HG03565 (cell line): ENCODE results near the gene DCTPP1.

Experiments used
- ATAC-seq: cut with Tn5 transposase; IDR thresholded peaks from one replicate; pipeline ENCODE4 v1.9.1; 2021; ENCODE audit warnings: mild to moderate bottlenecking, moderate library complexity; ENCODE audit not compliant: unreplicated experiment

The DCTPP1 gene

DNA sequence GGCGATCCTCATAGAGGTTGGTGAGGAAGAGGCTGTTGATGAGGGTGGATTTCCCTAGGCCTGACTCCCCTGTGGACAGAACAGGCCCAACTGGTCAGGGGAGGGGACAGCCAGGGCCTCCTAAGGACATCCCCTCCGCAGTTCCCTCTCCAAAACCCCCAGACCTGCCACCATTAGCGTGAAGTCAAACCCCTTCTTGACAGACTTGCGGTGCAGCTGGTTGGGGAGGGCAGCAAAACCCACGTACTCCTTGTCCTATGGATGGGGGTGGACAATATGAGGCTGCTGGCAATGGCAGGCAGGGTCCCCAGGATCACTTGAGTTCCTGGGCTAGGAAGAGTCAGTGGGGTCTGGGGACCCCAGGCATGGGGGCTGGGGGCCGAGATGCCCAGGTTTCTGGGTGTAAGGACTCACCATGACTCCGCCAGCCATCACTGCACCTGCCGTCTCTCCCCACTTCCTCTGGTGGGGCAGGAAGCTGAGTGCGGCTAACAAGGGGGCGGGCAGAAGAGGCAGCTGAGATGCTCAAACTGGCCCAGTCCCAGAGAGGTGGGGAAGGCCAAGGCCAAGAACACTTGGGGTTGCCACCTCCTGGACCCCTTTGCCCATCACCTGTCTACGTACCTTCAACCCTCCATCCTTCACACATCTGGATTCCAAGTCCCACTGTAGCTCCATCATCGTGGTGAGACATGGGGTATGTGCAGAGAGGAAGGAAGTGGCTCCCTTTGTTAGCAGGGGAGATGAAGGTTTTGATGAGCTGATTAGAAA lies 47.5 kb downstream of the DCTPP1 start, which contains the start of gene SEPTIN1:
Gene SEPTIN1 (minus strand): TSS at position 451 of the 771 bp plus-strand sequence. CDS start 19 bp downstream, at position 432.
- no peak for ATAC-seq

DNA sequence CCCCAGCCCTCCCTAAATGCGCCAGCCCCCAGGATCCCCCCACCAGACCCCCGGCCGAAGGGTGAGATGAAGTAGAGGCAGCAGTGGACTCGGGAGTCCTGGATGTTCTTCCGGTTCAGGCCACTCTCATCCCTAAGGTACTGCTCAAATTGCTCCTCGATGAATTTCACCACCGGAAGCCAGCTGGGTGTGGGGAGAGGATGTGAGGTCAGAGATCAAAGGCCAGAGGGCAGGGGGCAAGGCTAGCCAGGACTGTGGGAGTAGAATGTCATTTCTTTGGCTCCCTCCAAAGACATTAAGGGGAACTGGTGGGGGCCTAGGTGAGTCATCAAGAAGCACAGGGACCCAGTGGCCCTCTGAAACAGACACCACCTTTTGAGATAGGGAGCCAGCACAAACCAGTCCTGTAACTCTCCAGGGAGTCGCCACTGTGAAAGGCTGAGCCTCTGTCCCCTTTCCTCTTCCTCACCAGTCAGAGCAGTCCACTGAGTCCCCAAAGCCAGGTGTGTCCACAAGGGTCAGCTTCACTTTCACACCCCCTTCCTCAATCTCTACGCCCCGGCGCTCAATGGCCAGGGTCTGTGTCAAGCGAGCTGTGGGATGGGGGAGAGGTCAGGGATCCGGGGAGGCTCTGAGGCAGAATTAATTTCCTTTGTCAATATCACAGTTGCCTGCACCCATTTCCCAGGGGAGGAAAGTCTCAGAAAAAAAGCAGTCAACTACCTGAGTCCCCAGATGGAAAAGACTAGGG lies 48.4 kb downstream of the DCTPP1 start:
- ATAC-seq, result no peak

DNA sequence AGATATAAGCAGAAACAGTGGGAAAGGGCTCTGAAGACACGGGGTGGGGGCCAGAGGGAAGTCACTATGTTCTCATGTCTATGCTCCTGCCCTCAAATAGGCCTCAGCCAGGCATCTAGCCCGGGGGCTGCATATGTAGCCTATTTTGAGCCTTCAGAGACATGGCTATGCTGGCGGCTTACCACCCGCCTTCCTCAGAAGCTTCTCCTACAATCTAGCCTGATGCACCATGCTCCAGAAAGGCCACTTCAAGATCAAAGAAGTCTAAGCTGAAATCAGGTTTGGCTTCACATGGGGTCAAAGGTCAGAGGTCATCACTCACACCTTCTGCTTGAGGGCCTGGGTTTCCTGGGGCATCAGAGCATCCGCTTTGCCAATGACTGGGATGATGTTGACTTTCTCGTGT lies 49.0 kb downstream of the DCTPP1 start:
- ATAC-seq, result no peak

DNA sequence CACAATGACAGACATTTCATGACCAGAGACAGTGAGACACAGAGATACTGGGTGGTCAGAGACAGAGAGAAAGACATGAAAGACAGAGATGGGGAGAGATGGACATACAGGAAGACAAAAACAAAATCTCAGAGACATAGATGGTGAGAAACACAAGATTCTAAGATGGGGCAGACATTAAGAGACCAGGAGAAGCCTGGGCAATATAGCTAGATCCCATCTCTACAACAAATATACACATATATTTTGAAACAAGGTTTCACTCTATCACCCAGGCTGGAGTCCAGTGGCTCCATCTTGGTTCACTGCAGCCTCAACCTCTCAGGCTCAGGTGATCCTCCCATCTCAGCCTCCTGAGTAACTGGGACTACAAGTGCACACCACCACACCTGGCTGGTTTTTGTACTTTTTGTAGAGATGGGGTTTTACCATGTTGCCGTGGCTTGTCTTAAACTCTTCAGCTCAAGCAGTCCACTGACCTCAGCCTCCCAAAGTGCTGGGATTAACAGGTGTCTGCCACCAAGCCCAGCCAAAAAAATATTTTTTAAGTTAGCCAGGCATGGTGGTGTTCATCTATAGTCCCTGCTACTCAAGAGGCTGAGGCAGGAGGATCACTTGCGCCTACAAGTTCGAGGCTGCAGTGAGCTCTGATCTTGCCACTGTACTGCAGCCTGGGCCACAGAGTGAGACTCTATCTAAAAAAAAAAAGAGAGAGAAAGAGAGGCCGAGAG lies 49.6 kb downstream of the DCTPP1 start:
- no peak for ATAC-seq

DNA sequence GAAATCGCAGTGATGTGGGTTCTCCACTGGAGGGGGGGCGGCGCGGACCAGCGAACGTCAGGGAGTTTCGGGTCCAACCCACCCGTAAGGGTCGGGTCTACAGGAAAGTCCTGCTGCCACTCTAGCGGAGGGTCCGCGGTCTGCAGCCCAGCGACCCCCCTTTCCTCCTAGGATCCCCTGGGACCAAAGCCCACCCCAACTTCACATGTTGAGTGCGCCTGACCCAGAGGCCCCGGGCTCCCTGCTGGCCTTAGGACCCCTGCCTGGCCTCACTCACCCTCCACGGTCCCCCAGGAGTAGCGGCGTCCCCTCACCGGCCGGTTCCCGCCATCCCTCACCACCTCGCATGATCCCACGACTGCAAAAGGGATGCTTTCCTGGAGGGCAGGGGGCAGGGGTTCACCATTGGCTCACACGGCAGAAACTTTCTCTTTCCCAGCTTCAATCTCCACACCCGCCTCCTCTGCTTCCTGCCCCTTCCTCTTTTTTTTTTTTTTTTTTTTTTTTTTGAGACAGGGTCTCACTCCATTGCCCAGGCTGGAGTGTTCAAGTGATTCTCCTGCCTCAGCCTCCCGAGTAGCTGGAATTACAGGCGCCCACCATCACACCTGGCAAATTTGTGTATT lies 50.6 kb downstream of the DCTPP1 start:
- ATAC-seq, result no peak

DNA sequence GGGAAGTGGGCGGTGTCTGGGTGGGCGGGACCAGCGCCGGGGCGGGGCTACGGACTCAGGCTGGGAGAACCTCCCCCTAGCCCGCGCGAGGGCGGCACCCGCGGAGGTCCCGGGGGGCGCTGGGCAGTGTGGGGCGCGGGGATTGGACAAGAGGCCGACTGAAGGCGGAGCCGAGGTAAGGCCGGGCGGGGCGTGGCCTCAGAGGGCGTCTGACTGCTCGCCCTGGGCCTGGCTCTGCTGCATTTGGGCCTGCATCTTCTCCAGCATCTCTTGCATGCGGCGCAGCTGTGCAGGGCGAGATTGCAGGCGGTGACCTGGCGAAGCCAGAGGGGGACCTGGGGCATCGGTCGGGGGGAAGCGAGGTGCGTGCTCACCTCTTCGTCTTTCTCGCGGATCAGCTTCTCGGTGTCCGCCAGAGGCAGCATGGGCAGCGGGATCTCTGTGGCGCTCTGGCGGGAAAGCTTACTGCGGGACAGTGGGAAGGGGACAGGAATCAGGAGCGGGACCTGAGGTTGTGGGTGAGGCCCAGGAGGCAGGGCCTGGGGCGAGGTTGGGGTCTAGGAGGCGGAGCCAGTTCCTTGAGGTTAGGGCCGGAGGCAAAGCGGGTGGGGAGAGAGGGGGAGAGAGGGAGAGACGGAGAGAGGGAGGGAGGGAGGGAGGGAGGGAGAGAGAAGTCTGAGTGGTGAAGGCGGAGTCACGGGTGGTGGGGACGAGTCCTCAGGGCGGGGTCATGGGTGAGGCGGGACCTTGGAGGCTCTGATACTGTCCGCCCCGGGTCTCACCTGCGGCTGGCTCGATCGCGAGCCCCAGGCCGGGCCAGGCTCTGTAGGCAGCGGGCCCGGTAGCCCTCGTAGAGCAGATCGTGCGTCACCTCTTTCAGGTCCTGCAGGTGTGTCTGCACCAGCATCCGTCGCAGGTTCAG lies 51.3 kb downstream of the DCTPP1 start:
- ATAC-seq, result peak; percentile 80

DNA sequence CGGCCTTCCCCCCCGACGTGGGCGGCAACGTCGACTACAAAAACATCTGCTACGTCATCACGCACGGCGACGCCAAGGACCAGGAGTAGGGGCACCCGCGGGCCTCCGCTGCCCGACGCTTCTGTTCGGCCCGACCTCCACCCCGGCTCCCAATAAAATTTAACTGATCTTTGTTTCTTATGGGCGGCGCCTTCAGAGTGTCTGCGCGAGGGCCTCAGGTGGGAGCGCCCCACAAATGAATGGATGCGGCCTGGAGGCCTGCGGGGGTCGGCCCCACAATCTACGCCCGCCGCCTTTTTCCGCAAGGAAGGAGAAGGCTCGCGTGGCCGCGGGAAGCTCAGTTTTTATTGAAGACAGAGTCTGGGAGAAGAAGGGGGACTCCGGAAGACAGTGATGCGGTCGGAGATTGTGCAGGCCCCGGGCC lies 52.0 kb downstream of the DCTPP1 start:
- peak; percentile 24 for ATAC-seq

DNA sequence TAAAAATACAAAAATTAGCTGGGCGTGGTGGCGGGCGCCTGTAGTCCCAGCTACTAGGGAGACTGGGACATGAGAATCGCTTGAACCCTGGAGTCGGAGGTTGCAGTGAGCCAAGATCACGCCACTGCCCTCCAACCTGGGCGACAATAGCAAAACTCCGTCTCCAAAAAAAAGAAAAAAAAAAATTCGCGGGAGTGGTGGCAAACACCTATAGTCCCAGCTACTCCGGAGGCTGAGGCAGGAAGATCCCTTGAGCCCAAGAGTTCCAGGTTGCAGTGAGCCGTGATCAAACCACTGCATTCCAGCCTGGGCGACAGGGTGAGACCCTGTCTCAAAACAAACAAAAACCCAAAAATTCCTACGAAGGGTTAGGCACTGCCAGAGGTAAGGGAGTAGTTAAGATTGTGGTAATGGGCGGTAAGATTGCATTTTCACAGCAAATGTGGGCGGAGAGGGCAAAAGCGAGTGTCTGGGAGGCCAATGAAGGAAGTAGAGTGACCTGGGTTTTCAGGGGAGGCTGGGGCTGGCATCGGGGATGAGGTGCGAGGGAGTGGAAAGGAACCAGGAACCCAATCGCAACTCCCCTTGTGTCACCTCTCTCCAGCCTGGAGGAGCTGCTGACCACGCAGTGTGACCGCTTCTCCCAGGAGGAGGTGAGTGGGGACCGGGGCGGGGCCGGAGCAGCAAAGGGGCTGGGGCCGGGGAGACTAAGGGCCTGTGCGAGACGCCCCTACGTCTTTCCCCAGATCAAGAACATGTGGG lies 52.6 kb downstream of the DCTPP1 start:
- no peak for ATAC-seq

DNA sequence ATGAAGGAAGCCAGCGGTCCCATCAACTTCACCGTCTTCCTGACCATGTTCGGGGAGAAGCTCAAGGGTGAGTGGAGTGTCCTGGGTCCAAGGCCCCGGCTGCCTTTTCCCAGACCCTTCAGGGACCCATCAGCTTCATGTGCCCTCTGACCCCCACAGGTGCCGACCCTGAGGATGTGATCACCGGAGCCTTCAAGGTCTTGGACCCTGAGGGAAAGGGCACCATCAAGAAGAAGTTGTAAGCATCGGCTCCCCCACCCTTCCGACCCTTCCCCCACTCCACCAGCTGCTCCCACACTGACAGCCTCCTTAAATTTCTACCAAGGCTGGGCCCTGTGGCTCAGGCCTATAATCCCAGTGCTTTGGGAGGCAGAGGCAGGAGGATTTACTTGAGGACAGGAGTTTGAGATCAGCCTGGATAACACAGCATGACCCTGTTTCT lies 53.3 kb downstream of the DCTPP1 start:
- ATAC-seq, result no peak

DNA sequence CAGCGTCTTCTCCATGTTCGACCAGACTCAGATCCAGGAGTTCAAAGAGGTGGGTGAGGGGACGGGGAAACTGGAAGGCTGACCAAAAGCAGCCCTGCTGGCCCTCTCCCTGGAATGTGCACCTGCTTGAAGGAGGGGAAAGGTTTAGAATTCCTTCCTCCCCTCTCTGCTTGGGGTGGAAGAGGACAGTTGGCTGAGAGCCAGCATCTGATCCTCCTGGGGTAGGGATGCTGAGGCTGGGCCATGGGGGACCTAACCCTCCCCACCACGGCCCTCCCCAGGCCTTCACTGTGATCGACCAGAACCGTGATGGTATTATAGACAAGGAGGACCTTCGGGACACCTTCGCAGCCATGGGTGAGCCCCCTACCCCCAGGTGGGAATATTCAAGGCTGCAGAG lies 54.0 kb downstream of the DCTPP1 start:
- ATAC-seq, result no peak

DNA sequence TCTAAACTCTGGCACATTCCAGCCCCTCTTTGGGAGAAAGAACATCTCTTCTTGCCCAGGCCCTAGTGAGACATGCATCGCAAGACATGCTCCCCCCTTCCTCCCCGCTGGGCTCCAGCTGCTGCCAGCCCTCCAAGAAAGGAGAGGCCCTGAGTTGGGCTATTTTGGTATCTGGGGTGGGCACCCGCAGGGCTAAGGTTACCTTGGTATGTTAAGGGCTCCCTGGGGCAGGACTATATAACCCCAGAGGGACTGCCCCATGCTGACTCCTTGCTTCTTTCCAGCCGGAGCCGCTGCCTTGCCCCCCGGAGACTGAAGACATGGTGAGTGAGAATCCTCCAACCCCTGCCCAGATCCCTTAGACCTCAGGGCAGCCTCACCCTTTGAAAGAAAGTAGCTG lies 55.3 kb downstream of the DCTPP1 start, which contains the start of gene MYL11:
Gene MYL11 (plus strand): TSS at position 265 of the 400 bp plus-strand sequence. CDS start 56 bp downstream, at position 321.
- no peak for ATAC-seq
